Measurements from ENCODE around the gene CTNND1. TPM values are rescaled to one million over a fixed set of nuclear protein-coding genes. Genes with fewer than 3 reads are reported as not detected.

Gene CTNND1
- total RNA-seq, 1 donor from 2014 or later: 131 TPM

- H3K36me3 ChIP-seq (ENCODE audit: control insufficient read depth, insufficient read depth, low read length): peaks cover 30% of the 10 kb centered on the region
- DNase-seq (ENCODE audit: low read depth): peak; percentile 99
- H3K27me3 ChIP-seq (ENCODE audit: control insufficient read depth, insufficient read depth, low read length): no peaks in the 10 kb centered on the region
- peak; percentile 95 for FAIRE-seq
- no peak overlapping the region for H3K4me3 ChIP-seq (ENCODE audit: low read depth, low read length)
- TF ChIP-seq CTCF (IDR thresholded peaks at IDR 0.05; ENCODE audit: insufficient read depth, low read length, severe bottlenecking): no peak
Observed at GRCh38 chr11:57798905-57799559, 37.4 kb downstream of the CTNND1 start.

DNA sequence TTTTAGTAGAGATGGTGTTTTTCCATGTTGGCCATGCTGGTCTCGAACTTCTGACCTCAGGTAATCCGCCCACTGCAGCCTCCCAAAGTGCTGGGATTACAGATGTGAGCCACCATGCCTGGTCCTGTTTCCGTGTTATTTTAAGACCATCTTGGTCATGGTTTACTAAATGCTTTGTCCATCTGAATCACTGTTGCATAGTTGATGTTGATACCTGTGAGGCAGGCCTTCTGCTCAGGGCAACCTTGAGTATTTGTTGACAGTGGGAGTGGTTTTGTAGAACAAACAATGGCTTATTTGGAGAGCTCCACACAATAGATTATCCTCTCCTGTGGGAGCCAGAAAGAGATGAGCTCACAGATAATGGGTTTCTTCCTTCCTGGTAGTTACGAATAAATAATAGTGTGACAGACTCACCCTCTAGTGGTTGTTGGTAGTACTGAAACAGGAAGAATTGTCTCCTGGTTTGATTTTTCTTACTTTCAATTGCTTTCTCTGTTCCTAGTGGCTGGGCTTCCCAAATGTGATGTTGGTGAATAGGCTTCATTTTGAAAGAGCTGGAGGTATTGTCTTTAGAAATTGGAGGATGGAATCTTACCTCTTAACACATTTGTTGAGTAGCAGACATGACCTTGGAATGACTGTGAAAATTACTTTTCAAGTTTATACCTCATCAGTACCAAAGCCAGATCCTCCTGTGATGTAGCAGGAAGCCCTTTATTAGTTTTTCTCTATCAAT is 39.0 kb downstream of the CTNND1 start:
- Histone ChIP-seq H3K27me3 (ENCODE audit: control insufficient read depth, insufficient read depth, low read length) (no peaks in the 10 kb centered on the region), H3K4me3 (ENCODE audit: low read depth, low read length) (no peak overlapping the region), H3K36me3 (ENCODE audit: control insufficient read depth, insufficient read depth, low read length) (peaks cover 34% of the 10 kb centered on the region)
- peak; percentile 69 for TF ChIP-seq CTCF (IDR thresholded peaks at IDR 0.05; ENCODE audit: insufficient read depth, low read length, severe bottlenecking)
- DNase-seq (ENCODE audit: low read depth) (peak; percentile 98), FAIRE-seq (peak; percentile 95)

DNA sequence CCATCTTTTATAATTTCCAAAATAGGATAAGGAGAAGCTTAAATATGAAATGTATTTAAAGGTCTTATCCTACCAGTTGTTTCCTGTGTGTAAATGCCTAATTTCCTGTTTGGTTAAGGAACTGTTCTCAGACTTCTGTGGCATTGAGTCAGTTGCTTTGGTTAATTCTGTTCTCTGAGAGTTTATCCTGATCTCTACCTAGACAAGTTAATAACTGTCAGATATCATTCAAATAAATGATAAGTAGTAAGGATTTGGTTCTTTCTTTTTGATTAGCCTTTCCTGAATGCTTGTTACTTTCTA is 39.5 kb downstream of the CTNND1 start:
- no peak overlapping the region for H3K4me3 ChIP-seq (ENCODE audit: low read depth, low read length)
- DNase-seq (ENCODE audit: low read depth) (no peak), FAIRE-seq (no peak)
- no peak for TF ChIP-seq CTCF (IDR thresholded peaks at IDR 0.05; ENCODE audit: insufficient read depth, low read length, severe bottlenecking)
- H3K27me3 ChIP-seq (ENCODE audit: control insufficient read depth, insufficient read depth, low read length): no peaks in the 10 kb centered on the region
- H3K36me3 ChIP-seq (ENCODE audit: control insufficient read depth, insufficient read depth, low read length): peaks cover 36% of the 10 kb centered on the region

DNA sequence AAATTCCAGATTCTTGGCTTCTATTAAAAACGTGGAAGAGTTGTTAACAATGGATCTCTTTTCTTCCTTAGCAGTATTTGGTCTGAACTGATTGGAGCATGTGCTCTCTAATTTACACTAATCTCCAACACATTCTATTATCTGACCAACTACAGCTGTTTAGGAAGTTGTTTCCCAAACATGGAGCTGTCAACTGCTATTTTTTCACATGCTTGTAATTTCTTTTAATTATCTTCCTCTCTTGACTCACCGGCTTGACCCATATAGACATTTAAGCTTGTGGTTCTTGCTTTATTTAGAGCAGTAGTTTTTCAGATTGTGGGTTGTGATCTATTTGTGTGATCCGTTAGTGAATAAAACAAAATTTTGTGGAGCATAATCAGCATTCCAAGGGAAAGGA is 40.8 kb downstream of the CTNND1 start:
- DNase-seq (ENCODE audit: low read depth) (no peak), FAIRE-seq (no peak)
- H3K36me3 ChIP-seq (ENCODE audit: control insufficient read depth, insufficient read depth, low read length): peaks cover 36% of the 10 kb centered on the region
- TF ChIP-seq CTCF (IDR thresholded peaks at IDR 0.05; ENCODE audit: insufficient read depth, low read length, severe bottlenecking): no peak
- H3K4me3 ChIP-seq (ENCODE audit: low read depth, low read length): no peak overlapping the region
- no peaks in the 10 kb centered on the region for H3K27me3 ChIP-seq (ENCODE audit: control insufficient read depth, insufficient read depth, low read length)

GRCh38 chr11:57804466-57804865 is 42.9 kb downstream of the CTNND1 start:
- FAIRE-seq: no peak
- peaks cover 45% of the 10 kb centered on the region for H3K36me3 ChIP-seq (ENCODE audit: control insufficient read depth, insufficient read depth, low read length)

More at GRCh38 chr11:57804466-57804865, 42.9 kb downstream of the CTNND1 start:
- Histone ChIP-seq H3K27me3 (ENCODE audit: control insufficient read depth, insufficient read depth, low read length) (no peaks in the 10 kb centered on the region), H3K4me3 (ENCODE audit: low read depth, low read length) (no peak overlapping the region)
- no peak for DNase-seq (ENCODE audit: low read depth)
- TF ChIP-seq CTCF (IDR thresholded peaks at IDR 0.05; ENCODE audit: insufficient read depth, low read length, severe bottlenecking): no peak

Measured in bronchial epithelial cell (primary cell).